ENCODE measurements around the gene HTD2.

The HTD2 gene

GRCh38 chr3:58291671-58292338 lies 14.5 kb upstream of the HTD2 start:
- in situ Hi-C loops (cut with HindIII; ENCODE audit: low sequenced_read_pairs), result no loop called here

GRCh38 chr3:58292866-58293265 lies 13.5 kb upstream of the HTD2 start:
- in situ Hi-C loops (cut with HindIII; ENCODE audit: low sequenced_read_pairs), result no loop called here

- in situ Hi-C loops (cut with HindIII; ENCODE audit: low sequenced_read_pairs), result no loop called here
Measured at GRCh38 chr3:58293516-58293915, 12.8 kb upstream of the HTD2 start.

- in situ Hi-C loops (cut with HindIII; ENCODE audit: low sequenced_read_pairs), result no loop called here
Measured at GRCh38 chr3:58296269-58296668, 10.1 kb upstream of the HTD2 start.

GRCh38 chr3:58296843-58297242 lies 9.5 kb upstream of the HTD2 start:
- in situ Hi-C loops (cut with HindIII; ENCODE audit: low sequenced_read_pairs), result no loop called here

GRCh38 chr3:58298190-58298589 lies 8.1 kb upstream of the HTD2 start:
- in situ Hi-C loops (cut with HindIII; ENCODE audit: low sequenced_read_pairs), result no loop called here

GRCh38 chr3:58299075-58299474 lies 7.2 kb upstream of the HTD2 start:
- in situ Hi-C loops (cut with HindIII; ENCODE audit: low sequenced_read_pairs), result no loop called here

GRCh38 chr3:58299839-58300516 lies 6.3 kb upstream of the HTD2 start:
- in situ Hi-C loops (cut with HindIII; ENCODE audit: low sequenced_read_pairs), result loop anchor here (5.0 to 10.0 kb wide), 2 partner anchors 83 to 105 kb away; no protein-coding TSS in a partner anchor

GRCh38 chr3:58307639-58308215 lies 1.4 kb downstream of the HTD2 start:
- in situ Hi-C loops (cut with HindIII; ENCODE audit: low sequenced_read_pairs), result loop anchor here (10.0 kb wide), 1 partner anchor 113 kb away; no protein-coding TSS in a partner anchor

- in situ Hi-C loops (cut with HindIII; ENCODE audit: low sequenced_read_pairs), result loop anchor here (10.0 kb wide), 1 partner anchor 114 kb away; no protein-coding TSS in a partner anchor
Measured at GRCh38 chr3:58308728-58309127, 2.4 kb downstream of the HTD2 start.

- in situ Hi-C loops (cut with HindIII; ENCODE audit: low sequenced_read_pairs), result no loop called here
Measured at GRCh38 chr3:58317811-58318210, 11.5 kb downstream of the HTD2 start.

- in situ Hi-C loops (cut with HindIII; ENCODE audit: low sequenced_read_pairs), result loop anchor here (5.0 kb wide), 1 partner anchor 91 kb away; no protein-coding TSS in a partner anchor
Measured at GRCh38 chr3:58321791-58322190, 15.5 kb downstream of the HTD2 start.

GRCh38 chr3:58322793-58323192 lies 16.5 kb downstream of the HTD2 start:
- in situ Hi-C loops (cut with HindIII; ENCODE audit: low sequenced_read_pairs), result loop anchor here (5.0 kb wide), 1 partner anchor 90 kb away; no protein-coding TSS in a partner anchor

- in situ Hi-C loops (cut with HindIII; ENCODE audit: low sequenced_read_pairs), result loop anchor here (5.0 kb wide), 1 partner anchor 89 kb away; no protein-coding TSS in a partner anchor
Measured at GRCh38 chr3:58323529-58324390, 17.4 kb downstream of the HTD2 start.

- in situ Hi-C loops (cut with HindIII; ENCODE audit: low sequenced_read_pairs), result loop anchor here (5.0 kb wide), 1 partner anchor 88 kb away; no protein-coding TSS in a partner anchor
Measured at GRCh38 chr3:58324391-58325390, 18.4 kb downstream of the HTD2 start.

GRCh38 chr3:58325525-58325992 lies 19.2 kb downstream of the HTD2 start:
- in situ Hi-C loops (cut with HindIII; ENCODE audit: low sequenced_read_pairs), result no loop called here

- in situ Hi-C loops (cut with HindIII; ENCODE audit: low sequenced_read_pairs), result no loop called here
Measured at GRCh38 chr3:58326267-58326900, 20.1 kb downstream of the HTD2 start.

- in situ Hi-C loops (cut with HindIII; ENCODE audit: low sequenced_read_pairs), result no loop called here
Measured at GRCh38 chr3:58329150-58329921, 23.0 kb downstream of the HTD2 start.

Measured in DLD1 (cell line).